ENCODE results near the gene LNP1.

LNP1 gene

GRCh38 chr3:100400419-100400779 is 940 bp upstream of the LNP1 start:
- peak; percentile 53 for DNase-seq

GRCh38 chr3:100401674-100402041 is 319 bp downstream of the LNP1 start:
- DNase-seq, result peak; percentile 70

- DNase-seq, result no peak
Observed at GRCh38 chr3:100402256-100402655, 917 bp downstream of the LNP1 start.

GRCh38 chr3:100402891-100403290 is 1.6 kb downstream of the LNP1 start:
- DNase-seq, result no peak

GRCh38 chr3:100403362-100404249 is 2.3 kb downstream of the LNP1 start:
- no peak for DNase-seq

- no peak for DNase-seq
Observed at GRCh38 chr3:100404250-100404548, 2.9 kb downstream of the LNP1 start.

GRCh38 chr3:100407164-100407563 is 5.8 kb downstream of the LNP1 start:
- no peak for DNase-seq

- no peak for DNase-seq
Observed at GRCh38 chr3:100407977-100408532, 6.7 kb downstream of the LNP1 start.

- no peak for DNase-seq
Observed at GRCh38 chr3:100411091-100411982, 10.0 kb downstream of the LNP1 start.

GRCh38 chr3:100412912-100413590 is 11.7 kb downstream of the LNP1 start:
- DNase-seq, result no peak

GRCh38 chr3:100413613-100414012 is 12.3 kb downstream of the LNP1 start:
- no peak for DNase-seq

- no peak for DNase-seq
Observed at GRCh38 chr3:100416176-100416575, 14.8 kb downstream of the LNP1 start.

- no peak for DNase-seq
Observed at GRCh38 chr3:100416863-100417262, 15.5 kb downstream of the LNP1 start.

GRCh38 chr3:100419406-100419805 is 18.1 kb downstream of the LNP1 start:
- no peak for DNase-seq

- no peak for DNase-seq
Observed at GRCh38 chr3:100420885-100421284, 19.5 kb downstream of the LNP1 start.

GRCh38 chr3:100423611-100424010 is 22.3 kb downstream of the LNP1 start:
- DNase-seq, result no peak

- DNase-seq, result no peak
Observed at GRCh38 chr3:100424261-100424660, 22.9 kb downstream of the LNP1 start.

- DNase-seq, result no peak
Observed at GRCh38 chr3:100425316-100425715, 24.0 kb downstream of the LNP1 start.

GRCh38 chr3:100426067-100426682 is 24.8 kb downstream of the LNP1 start:
- DNase-seq, result no peak

GRCh38 chr3:100427699-100428098 is 26.4 kb downstream of the LNP1 start:
- no peak for DNase-seq

- DNase-seq, result no peak
Observed at GRCh38 chr3:100429187-100429716, 27.9 kb downstream of the LNP1 start.

GRCh38 chr3:100436951-100437350 is 35.6 kb downstream of the LNP1 start:
- no peak for DNase-seq

All from stimulated activated CD8-positive, alpha-beta memory T cell treated with anti-CD3 and anti-CD28 coated beads, Interleukin-4, amount 100 ng/mL, for 48 hours (primary cell).